ENCODE data around the gene KRTAP12-3.

Gene KRTAP12-3

DNA sequence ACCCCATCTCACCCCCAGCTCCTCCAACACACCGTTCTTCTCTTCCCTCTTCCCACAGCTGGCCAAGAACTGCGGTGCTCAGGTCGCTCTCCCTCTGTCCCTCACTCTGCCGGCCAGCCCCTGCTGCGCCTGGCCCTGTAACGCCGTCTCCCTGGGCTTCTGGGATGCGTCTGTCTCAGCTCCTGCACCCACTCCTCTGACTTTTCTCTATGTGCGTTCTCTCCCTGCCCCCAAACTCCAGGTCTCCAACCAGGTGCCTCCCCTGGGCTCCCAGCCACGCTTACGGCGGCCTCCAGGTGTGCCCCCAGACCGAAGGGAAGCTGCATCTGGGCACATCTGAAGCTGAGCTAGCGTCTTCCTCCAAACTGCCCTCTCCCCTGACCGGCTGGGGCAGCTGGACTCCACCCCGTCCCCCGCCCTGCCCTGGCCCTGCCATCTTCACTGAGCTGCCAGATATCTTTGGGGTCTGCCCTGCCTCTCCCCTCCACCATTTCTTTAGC is 41.8 kb downstream of the KRTAP12-3 start:
- no peak overlapping the region for H3K4me3 ChIP-seq (ENCODE audit: low read depth, low read length)
- TF ChIP-seq, protein P1, sequence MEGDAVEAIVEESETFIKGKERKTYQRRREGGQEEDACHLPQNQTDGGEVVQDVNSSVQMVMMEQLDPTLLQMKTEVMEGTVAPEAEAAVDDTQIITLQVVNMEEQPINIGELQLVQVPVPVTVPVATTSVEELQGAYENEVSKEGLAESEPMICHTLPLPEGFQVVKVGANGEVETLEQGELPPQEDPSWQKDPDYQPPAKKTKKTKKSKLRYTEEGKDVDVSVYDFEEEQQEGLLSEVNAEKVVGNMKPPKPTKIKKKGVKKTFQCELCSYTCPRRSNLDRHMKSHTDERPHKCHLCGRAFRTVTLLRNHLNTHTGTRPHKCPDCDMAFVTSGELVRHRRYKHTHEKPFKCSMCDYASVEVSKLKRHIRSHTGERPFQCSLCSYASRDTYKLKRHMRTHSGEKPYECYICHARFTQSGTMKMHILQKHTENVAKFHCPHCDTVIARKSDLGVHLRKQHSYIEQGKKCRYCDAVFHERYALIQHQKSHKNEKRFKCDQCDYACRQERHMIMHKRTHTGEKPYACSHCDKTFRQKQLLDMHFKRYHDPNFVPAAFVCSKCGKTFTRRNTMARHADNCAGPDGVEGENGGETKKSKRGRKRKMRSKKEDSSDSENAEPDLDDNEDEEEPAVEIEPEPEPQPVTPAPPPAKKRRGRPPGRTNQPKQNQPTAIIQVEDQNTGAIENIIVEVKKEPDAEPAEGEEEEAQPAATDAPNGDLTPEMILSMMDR (IDR thresholded peaks at IDR 0.05; ENCODE audit: low read depth, low read length, missing control alignments), result no peak
- in situ Hi-C loops (cut with HindIII; ENCODE audit: low sequenced_read_pairs), result no loop called here
- no peak for DNase-seq (ENCODE audit: low read depth)

DNA sequence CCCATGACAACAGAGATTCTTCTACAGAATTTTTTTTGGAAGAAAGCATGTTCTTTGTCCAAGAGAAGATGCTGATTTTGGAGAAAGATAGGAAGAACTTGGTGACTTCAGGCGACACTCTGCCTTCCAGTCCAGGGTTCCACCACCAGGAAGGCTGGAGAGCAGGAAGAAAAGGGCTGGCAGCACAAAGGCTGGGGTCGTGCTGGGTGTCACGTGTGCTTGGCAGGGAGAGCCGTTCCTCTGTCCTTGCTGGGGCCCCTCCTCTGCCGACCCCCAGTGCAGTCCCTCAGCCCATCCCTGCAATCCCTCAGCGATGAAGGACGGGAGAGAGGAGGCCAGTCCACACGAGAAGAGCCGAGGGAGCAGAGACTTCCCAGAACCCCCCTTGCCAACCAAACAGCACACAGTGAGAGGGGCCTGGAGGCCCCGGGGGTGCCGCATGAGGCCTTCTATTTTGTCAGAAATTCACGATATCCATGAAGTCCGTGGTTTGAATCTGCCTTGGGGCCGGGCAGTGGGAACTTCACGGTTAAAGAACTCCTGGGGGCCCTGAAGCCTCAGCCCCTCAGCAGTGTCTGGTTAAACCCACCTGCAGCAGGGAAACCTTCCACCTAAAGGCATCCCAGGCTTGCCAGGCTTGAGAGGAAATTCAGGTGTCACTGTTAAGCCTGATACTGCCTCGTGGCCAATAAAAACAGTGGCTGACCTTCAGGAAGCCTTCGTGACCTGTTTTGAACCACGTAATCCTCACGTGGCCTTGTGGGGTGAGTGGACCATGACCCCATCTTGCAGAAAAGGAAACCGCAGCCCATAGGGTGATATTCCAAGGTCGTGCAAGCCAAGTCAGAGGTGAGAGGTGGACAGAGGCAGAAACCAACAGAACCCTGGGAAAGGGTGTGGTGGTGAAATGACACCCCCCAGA is 42.6 kb downstream of the KRTAP12-3 start:
- no peak overlapping the region for H3K4me3 ChIP-seq (ENCODE audit: low read depth, low read length)
- in situ Hi-C loops (cut with HindIII; ENCODE audit: low sequenced_read_pairs), result no loop called here
- DNase-seq (ENCODE audit: low read depth), result no peak
- TF ChIP-seq, protein P1 (IDR thresholded peaks at IDR 0.05; ENCODE audit: low read depth, low read length, missing control alignments), result no peak

DNA sequence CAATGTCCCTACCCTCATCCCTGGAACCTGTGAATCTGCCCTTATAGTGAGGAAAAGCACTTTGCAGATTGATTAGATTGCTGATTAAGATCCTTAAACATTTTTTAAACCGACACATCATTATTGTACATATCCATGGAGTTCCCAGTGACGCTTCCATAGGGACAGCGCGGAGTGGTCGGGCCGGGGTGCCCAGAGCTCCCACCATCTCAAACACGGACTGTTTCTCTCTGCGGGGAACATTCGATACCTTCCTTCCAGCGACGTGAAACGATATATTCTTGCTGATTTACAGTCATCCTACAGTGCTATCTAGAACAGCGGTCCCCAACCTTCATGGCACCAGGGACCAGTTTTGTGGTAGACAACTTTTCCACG is 43.3 kb downstream of the KRTAP12-3 start:
- DNase-seq (ENCODE audit: low read depth), result no peak
- no peak overlapping the region for H3K4me3 ChIP-seq (ENCODE audit: low read depth, low read length)
- in situ Hi-C loops (cut with HindIII; ENCODE audit: low sequenced_read_pairs), result no loop called here
- TF ChIP-seq, protein P1 (IDR thresholded peaks at IDR 0.05; ENCODE audit: low read depth, low read length, missing control alignments), result no peak

DNA sequence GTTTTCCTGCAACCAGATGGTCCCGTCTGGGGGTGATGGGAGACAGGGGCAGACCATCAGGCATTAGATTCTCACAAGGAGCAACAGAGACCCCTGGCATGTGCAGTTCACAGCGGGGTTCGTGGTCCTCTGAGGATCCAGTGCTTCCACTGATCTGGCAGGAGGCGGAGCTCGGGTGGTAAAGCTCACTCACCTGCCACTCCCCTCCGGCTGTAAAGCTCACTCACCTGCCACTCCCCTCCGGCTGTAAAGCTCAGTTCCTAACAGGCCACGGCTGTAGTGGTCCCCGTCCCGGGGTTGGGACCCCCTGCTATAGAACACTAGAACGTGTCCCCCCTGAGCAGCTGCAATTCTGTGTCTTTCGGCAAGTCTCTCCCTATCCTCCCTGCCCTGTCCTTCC is 43.8 kb downstream of the KRTAP12-3 start:
- no peak overlapping the region for H3K4me3 ChIP-seq (ENCODE audit: low read depth, low read length)
- in situ Hi-C loops (cut with HindIII; ENCODE audit: low sequenced_read_pairs), result no loop called here
- DNase-seq (ENCODE audit: low read depth), result no peak
- TF ChIP-seq, protein P1 (IDR thresholded peaks at IDR 0.05; ENCODE audit: low read depth, low read length, missing control alignments), result no peak

DNA sequence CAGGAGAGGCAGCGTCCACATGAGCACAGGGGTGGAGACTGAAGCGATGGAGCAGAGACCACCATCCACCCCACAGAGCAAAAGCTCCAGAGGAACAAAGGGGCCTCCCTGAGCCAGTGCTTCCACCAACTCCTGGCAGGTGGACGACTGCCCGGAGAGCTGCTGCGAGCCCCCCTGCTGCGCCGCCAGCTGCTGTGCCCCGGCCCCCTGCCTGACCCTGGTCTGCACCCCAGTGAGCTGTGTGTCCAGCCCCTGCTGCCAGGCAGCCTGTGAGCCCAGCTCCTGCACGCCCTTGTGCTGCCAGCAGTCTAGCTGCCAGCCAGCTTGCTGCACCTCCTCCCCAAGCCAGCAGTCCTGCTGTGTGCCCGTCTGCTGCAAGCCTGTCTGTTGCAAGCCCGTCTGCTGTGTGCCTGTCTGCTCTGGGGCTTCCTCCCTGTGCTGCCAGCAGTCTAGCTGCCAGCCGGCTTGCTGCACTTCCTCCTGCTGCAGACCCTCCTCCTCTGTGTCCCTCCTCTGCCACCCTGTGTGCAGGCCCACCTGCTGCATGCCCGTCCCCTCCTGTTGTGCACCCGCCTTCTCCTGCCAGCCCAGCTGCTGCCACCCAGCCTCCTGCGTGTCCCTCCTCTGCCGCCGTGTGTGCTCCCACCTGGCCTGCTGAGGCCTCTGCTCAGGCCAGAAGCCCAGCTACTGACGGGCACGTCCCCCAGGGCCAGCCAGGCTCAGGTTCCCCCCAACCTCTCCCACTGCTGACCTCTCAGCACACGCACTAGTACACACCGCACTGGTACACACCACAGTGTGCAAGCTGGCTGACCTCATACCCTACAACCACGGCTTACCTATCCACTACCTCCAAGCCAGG is 44.6 kb downstream of the KRTAP12-3 start:
- TF ChIP-seq, protein P1 (IDR thresholded peaks at IDR 0.05; ENCODE audit: low read depth, low read length, missing control alignments), result no peak
- in situ Hi-C loops (cut with HindIII; ENCODE audit: low sequenced_read_pairs), result no loop called here
- no peak for DNase-seq (ENCODE audit: low read depth)
- no peak overlapping the region for H3K4me3 ChIP-seq (ENCODE audit: low read depth, low read length)

DNA sequence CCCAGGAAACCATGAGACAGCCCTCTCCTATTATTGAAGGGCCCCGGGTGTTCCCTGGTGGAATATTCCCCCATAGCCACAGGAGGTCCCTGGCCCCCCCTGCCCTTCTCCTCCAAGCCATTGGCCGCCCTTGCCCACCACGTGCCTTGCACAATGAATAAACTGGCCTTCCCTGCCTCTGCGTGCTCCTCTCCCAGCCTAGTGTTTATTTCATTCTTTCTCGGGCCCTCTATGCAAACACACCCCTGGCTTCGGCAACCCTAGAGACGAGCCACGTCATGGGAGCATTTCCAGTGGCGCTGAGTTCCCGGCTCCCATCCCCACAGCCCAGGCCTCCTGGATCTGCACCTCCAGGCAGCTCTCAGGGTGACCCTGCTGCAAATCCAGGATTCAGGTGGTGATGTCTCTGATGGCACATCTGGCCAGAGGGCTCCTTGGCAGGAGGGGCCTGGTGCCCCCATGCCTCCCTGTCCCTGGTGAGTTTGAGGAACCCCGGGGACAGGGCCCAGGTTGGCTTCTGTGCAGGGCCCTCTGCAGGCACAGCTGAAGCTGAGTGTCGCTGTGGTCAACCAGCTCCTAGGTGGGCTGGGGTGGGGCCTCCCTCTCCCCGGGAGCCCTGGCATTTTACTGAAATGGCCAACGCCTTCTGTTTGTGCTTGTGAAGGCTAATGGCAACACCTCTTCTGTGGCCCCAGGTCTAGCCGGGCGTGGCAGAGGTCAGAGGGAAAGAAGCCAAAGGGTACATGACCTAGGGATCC is 45.4 kb downstream of the KRTAP12-3 start:
- no peak overlapping the region for H3K4me3 ChIP-seq (ENCODE audit: low read depth, low read length)
- TF ChIP-seq, protein P1 (IDR thresholded peaks at IDR 0.05; ENCODE audit: low read depth, low read length, missing control alignments), result no peak
- no peak for DNase-seq (ENCODE audit: low read depth)
- in situ Hi-C loops (cut with HindIII; ENCODE audit: low sequenced_read_pairs), result no loop called here

Data from astrocyte of the cerebellum (primary cell).